Measurements from ENCODE around the gene NEK6. TPM values are rescaled to one million over a fixed set of nuclear protein-coding genes. Genes with fewer than 3 reads are reported as not detected.
A peak's percentile ranks its signal among the peaks of the same experiment; 100 is the strongest.

Gene NEK6
- total and polyA plus RNA-seq, 5 donors from 2014 or later: 3.5 to 17.0 (median 3.7) TPM

DNA sequence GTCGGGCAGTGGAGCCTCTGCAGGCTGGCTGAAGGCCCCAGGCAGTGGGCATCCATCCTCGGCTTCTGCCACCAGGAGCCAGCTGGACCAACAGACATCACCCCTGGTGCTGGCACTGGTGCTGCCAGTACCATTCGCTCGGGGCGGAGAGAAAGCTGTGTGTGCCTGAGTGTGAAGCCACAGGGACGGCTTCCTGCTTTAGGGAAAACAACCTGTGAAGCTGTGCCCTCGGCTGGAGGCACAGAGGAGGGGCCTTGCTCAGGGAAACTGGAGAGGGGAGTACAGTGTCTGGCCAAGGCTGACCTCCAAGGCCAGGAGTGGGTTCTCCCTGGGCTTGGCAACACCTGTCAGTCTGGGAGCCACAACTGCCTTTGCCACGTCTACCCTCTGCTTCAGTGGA lies 38.3 kb downstream of the NEK6 start:
- H3K4me3 Mint-ChIP-seq: no peak overlapping the region
- peaks cover 10% of the 10 kb centered on the region for H3K4me1 ChIP-seq (ENCODE audit: control insufficient read depth, insufficient read depth, low read length, poor library complexity, severe bottlenecking)

DNA sequence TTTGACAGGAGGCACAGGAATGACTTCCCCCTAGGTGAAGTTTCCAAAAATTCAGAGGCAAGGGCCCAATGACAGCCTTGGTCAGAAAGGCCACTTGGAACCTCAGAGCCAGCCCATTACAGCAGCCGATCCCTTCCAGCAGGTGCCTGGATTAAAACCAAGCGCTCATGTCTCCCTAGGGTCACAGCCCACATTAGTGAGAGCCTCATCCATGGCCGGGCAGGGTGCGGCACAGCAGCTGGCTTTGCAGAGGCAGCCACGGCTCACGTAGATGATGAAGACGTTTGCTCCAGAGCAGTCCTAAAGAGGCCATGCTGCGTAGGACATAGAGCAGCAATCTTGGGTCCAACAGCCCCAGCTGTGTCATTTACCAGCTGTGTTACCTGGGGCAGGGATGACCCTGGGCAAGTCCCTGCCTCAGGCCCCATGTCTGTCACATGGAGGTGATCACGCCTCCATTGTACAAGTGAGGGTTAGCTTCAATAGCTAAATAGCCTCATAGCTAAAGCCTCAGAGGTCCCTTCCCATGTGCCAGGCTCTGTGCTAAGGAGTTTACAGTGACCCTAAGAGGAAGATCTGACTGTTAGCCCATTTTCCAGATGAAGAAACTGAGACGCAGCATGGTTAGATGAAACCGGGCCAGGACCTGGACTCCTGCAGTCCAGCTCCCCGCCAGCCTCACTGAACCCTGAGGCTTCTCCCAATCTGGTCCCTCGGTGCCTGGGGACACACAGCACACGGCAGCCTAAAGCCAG lies 39.2 kb downstream of the NEK6 start:
- H3K4me1 ChIP-seq (ENCODE audit: control insufficient read depth, insufficient read depth, low read length, poor library complexity, severe bottlenecking): peaks cover 1% of the 10 kb centered on the region
- H3K36me3 Mint-ChIP-seq: no peaks in the 10 kb centered on the region
- peaks cover 0 to 9% (median 3%) of the 10 kb centered on the region in 4 donors for H3K4me1 Mint-ChIP-seq
- peaks cover 5% of the 10 kb centered on the region for H3K27me3 Mint-ChIP-seq
- H3K27ac Mint-ChIP-seq: no peak overlapping the region
- no peaks in the 10 kb centered on the region for H3K9me3 Mint-ChIP-seq
- H3K9me3 ChIP-seq (ENCODE audit: control insufficient read depth in 2 of 2, low read length in 2 of 2): no peaks in the 10 kb centered on the region
- no peak overlapping the region for H3K27ac ChIP-seq (ENCODE audit: insufficient read depth, low read length, poor library complexity, severe bottlenecking)
- H3K36me3 ChIP-seq (ENCODE audit: control insufficient read depth, insufficient read depth, low read length): no peaks in the 10 kb centered on the region
- no peak overlapping the region for H3K4me3 ChIP-seq (ENCODE audit: low read depth, low read length)
- no peak for DNase-seq
- ATAC-seq (ENCODE audit: low read depth in 2 of 2): no peak
- no peaks in the 10 kb centered on the region for H3K27me3 ChIP-seq (ENCODE audit: control insufficient read depth, insufficient read depth, low read length)
- no peak overlapping the region for H3K4me3 Mint-ChIP-seq

More for the DNA sequence above, 38.3 kb downstream of the NEK6 start:
- H3K9me3 ChIP-seq (ENCODE audit: control insufficient read depth in 2 of 2, low read length in 2 of 2): no peaks in the 10 kb centered on the region
- no peak overlapping the region for H3K4me3 ChIP-seq (ENCODE audit: low read depth, low read length)
- H3K27ac ChIP-seq (ENCODE audit: insufficient read depth, low read length, poor library complexity, severe bottlenecking): no peak overlapping the region
- Mint-ChIP-seq H3K27me3 (peaks cover 5% of the 10 kb centered on the region), H3K4me1 (peaks cover 0 to 14% (median 6%) of the 10 kb centered on the region in 4 donors), H3K36me3 (no peaks in the 10 kb centered on the region), H3K9me3 (no peaks in the 10 kb centered on the region), H3K27ac (no peak overlapping the region)
- no peaks in the 10 kb centered on the region for H3K27me3 ChIP-seq (ENCODE audit: control insufficient read depth, insufficient read depth, low read length)
- no peak for ATAC-seq (ENCODE audit: low read depth in 2 of 2)
- no peak for DNase-seq
- H3K36me3 ChIP-seq (ENCODE audit: control insufficient read depth, insufficient read depth, low read length): no peaks in the 10 kb centered on the region

GRCh38 chr9:124297551-124297901 lies 39.8 kb downstream of the NEK6 start:
- Mint-ChIP-seq H3K9me3 (no peaks in the 10 kb centered on the region), H3K27ac (no peak overlapping the region), H3K36me3 (no peaks in the 10 kb centered on the region), H3K4me1 (peaks cover 0 to 7% (median 3%) of the 10 kb centered on the region in 4 donors), H3K27me3 (peaks cover 4% of the 10 kb centered on the region), H3K4me3 (no peak overlapping the region)
- Histone ChIP-seq H3K36me3 (ENCODE audit: control insufficient read depth, insufficient read depth, low read length) (no peaks in the 10 kb centered on the region), H3K9me3 (ENCODE audit: control insufficient read depth in 2 of 2, low read length in 2 of 2) (no peaks in the 10 kb centered on the region), H3K4me1 (ENCODE audit: control insufficient read depth, insufficient read depth, low read length, poor library complexity, severe bottlenecking) (no peaks in the 10 kb centered on the region), H3K4me3 (ENCODE audit: low read depth, low read length) (no peak overlapping the region), H3K27ac (ENCODE audit: insufficient read depth, low read length, poor library complexity, severe bottlenecking) (no peak overlapping the region), H3K27me3 (ENCODE audit: control insufficient read depth, insufficient read depth, low read length) (no peaks in the 10 kb centered on the region)
- no peak for DNase-seq
- ATAC-seq (ENCODE audit: low read depth in 2 of 2): no peak

DNA sequence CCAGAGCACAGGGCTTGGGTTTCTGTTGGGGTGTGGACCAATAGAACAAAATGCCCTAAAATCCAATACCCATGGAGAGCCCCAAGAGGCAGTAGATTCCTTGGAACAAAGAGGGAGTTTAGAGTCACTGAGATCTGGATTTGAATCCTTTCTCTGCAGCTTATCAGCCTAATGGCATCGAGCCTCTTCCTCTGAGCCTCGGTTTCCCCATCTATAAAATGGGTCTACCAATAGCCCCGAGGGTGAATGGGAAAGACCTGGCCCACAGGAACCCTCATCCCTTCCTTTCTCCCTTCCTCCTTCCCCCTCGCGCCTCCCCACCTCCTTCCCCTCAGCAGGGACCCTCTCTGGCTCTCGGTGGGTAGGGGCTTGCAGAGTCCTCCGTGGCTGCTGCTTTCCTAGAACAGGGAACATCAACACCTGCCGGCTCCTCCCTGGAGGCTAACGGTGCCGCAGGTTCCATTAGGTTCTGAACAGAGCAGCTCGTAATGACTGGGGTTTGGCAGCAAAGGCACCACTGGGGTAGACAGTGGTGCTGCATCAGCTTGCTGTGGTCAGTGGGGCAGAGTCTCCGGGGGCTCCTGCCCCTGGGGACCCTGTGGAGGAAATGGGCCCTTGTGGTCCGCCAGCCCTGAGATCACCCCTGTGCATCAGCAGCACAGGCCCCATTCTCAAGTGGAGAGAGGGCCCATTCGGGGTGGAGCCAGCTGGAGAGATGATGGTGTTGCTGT lies 40.3 kb downstream of the NEK6 start:
- Histone ChIP-seq H3K9me3 (ENCODE audit: control insufficient read depth in 2 of 2, low read length in 2 of 2) (no peaks in the 10 kb centered on the region), H3K27ac (ENCODE audit: insufficient read depth, low read length, poor library complexity, severe bottlenecking) (no peak overlapping the region), H3K4me1 (ENCODE audit: control insufficient read depth, insufficient read depth, low read length, poor library complexity, severe bottlenecking) (no peaks in the 10 kb centered on the region), H3K4me3 (ENCODE audit: low read depth, low read length) (no peak overlapping the region), H3K27me3 (ENCODE audit: control insufficient read depth, insufficient read depth, low read length) (no peaks in the 10 kb centered on the region), H3K36me3 (ENCODE audit: control insufficient read depth, insufficient read depth, low read length) (no peaks in the 10 kb centered on the region)
- Mint-ChIP-seq H3K4me3 (no peak overlapping the region), H3K27ac (peak overlapping the region in 1 of 3 donors; percentile 20), H3K4me1 (peaks cover 0 to 7% (median 3%) of the 10 kb centered on the region in 4 donors), H3K36me3 (no peaks in the 10 kb centered on the region), H3K9me3 (no peaks in the 10 kb centered on the region), H3K27me3 (no peaks in the 10 kb centered on the region)
- ATAC-seq (ENCODE audit: low read depth in 2 of 2) (no peak), DNase-seq (no peak)

DNA sequence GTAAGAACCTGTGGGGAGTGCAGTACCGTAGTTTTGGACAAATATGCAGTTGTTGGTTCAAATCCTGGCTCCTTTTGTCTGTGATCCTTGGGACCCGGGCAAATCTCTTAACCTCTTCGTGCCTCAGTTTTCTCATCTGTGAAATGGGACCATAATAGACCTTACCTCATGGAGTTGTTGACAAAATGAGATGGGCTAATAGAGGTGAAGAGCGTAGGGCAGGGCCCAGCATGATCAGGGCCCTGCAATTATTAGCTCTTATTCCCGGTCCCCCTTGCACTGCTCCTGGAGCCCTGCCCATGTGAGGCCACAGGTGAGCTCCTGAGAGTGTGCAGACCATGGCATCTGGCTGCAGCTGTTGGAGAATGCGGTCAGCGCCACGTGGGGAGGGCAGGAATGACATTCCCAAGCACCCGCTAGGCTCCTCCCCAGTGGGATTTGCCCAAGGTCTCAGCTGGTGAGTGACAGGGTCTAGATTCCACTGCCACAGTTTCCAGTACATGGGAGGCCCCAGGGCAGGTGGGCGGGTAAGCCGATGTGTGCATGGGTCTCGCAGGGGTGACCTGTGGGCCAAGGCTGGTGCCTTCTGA lies 41.0 kb downstream of the NEK6 start:
- H3K27ac ChIP-seq (ENCODE audit: insufficient read depth, low read length, poor library complexity, severe bottlenecking): no peak overlapping the region
- peak overlapping the region in 1 of 3 donors; percentile 20 for H3K27ac Mint-ChIP-seq
- ATAC-seq (ENCODE audit: low read depth in 2 of 2): no peak

DNA sequence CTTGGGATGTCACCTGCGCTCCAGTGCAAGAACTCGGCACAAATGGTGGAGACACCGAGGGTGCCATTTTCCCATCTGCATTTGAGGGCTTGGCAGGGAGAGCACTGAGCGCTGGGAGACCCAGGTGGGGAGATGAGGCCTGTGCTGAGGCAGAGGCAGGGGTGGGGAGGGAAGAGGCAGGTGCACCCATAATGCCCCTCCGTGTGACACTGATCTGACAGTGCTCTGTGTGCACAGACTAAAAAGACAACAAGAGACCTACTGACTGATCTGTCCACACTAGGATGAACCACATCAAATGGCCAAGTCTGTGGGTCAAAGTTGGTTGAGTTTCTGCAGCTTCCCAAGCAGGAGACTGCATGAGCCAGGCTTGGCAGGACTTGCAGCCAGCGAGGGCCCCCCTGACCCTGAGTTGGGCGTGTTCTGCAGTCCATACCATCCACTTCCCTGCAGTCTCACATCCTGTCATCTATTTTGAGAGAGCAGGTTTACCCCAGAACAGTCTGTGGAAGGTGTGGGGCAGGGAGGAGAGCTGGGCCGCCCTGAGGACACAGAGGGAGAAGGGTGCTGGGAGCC lies 41.9 kb downstream of the NEK6 start:
- H3K27me3 ChIP-seq (ENCODE audit: control insufficient read depth, insufficient read depth, low read length): no peaks in the 10 kb centered on the region
- H3K4me1 Mint-ChIP-seq: peaks cover 0 to 5% (median 2%) of the 10 kb centered on the region in 4 donors

More for the DNA sequence above, 41.0 kb downstream of the NEK6 start:
- Mint-ChIP-seq H3K4me1 (peaks cover 0 to 7% (median 3%) of the 10 kb centered on the region in 4 donors), H3K27me3 (no peaks in the 10 kb centered on the region), H3K4me3 (no peak overlapping the region), H3K9me3 (no peaks in the 10 kb centered on the region), H3K36me3 (peaks cover 5% of the 10 kb centered on the region)
- peaks cover 2% of the 10 kb centered on the region for H3K36me3 ChIP-seq (ENCODE audit: control insufficient read depth, insufficient read depth, low read length)
- H3K4me3 ChIP-seq (ENCODE audit: low read depth, low read length): no peak overlapping the region
- H3K4me1 ChIP-seq (ENCODE audit: control insufficient read depth, insufficient read depth, low read length, poor library complexity, severe bottlenecking): no peaks in the 10 kb centered on the region
- no peaks in the 10 kb centered on the region for H3K27me3 ChIP-seq (ENCODE audit: control insufficient read depth, insufficient read depth, low read length)
- H3K9me3 ChIP-seq (ENCODE audit: control insufficient read depth in 2 of 2, low read length in 2 of 2): no peaks in the 10 kb centered on the region
- no peak for DNase-seq

DNA sequence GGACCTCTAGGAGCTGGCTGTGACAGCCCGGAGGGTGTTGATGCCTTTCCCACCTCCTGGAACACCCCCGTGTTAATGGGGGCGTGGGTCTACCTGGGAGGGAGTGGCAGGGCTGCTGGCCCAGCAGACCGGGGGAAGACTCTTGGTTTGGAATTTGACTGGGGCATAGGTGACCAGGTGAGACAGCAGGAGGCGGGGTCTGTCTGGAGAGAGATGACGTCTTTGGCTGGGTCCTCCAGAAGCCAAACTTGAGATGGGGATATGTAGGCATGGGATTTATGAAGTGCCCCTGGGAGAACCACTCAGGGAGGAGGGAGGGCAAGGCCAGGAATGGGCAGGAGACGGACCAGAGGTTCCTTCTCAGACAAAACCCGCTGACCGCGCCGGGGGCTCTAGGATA lies 42.6 kb downstream of the NEK6 start:
- H3K27ac ChIP-seq (ENCODE audit: insufficient read depth, low read length, poor library complexity, severe bottlenecking): no peak overlapping the region
- H3K9me3 ChIP-seq (ENCODE audit: control insufficient read depth in 2 of 2, low read length in 2 of 2): no peaks in the 10 kb centered on the region
- peaks cover 2% of the 10 kb centered on the region for H3K36me3 ChIP-seq (ENCODE audit: control insufficient read depth, insufficient read depth, low read length)
- Mint-ChIP-seq H3K9me3 (no peaks in the 10 kb centered on the region), H3K4me1 (peaks cover 0 to 3% (median under 1%) of the 10 kb centered on the region in 4 donors), H3K27me3 (no peaks in the 10 kb centered on the region), H3K36me3 (peaks cover 5% of the 10 kb centered on the region), H3K4me3 (no peak overlapping the region), H3K27ac (peak overlapping the region in 1 of 3 donors; percentile 25)
- H3K4me1 ChIP-seq (ENCODE audit: control insufficient read depth, insufficient read depth, low read length, poor library complexity, severe bottlenecking): no peaks in the 10 kb centered on the region
- DNase-seq: no peak
- H3K27me3 ChIP-seq (ENCODE audit: control insufficient read depth, insufficient read depth, low read length): no peaks in the 10 kb centered on the region
- H3K4me3 ChIP-seq (ENCODE audit: low read depth, low read length): no peak overlapping the region
- ATAC-seq (ENCODE audit: low read depth in 2 of 2): no peak

More for the DNA sequence above, 41.9 kb downstream of the NEK6 start:
- H3K36me3 ChIP-seq (ENCODE audit: control insufficient read depth, insufficient read depth, low read length): peaks cover 2% of the 10 kb centered on the region
- no peaks in the 10 kb centered on the region for H3K9me3 Mint-ChIP-seq
- H3K9me3 ChIP-seq (ENCODE audit: control insufficient read depth in 2 of 2, low read length in 2 of 2): no peaks in the 10 kb centered on the region
- no peak for DNase-seq
- no peak overlapping the region for H3K4me3 ChIP-seq (ENCODE audit: low read depth, low read length)
- no peaks in the 10 kb centered on the region for H3K4me1 ChIP-seq (ENCODE audit: control insufficient read depth, insufficient read depth, low read length, poor library complexity, severe bottlenecking)
- peak in 1 of 2 donors; percentile 26 for ATAC-seq (ENCODE audit: low read depth in 2 of 2)
- H3K27ac ChIP-seq (ENCODE audit: insufficient read depth, low read length, poor library complexity, severe bottlenecking): no peak overlapping the region
- peaks cover 5% of the 10 kb centered on the region for H3K36me3 Mint-ChIP-seq
- no peaks in the 10 kb centered on the region for H3K27me3 Mint-ChIP-seq
- H3K27ac Mint-ChIP-seq: peak overlapping the region in 1 of 3 donors; percentile 48
- H3K4me3 Mint-ChIP-seq: no peak overlapping the region
